Measurements from ENCODE around the gene TMPRSS11D. TPM values are rescaled to one million over a fixed set of nuclear protein-coding genes. Genes with fewer than 3 reads are reported as not detected.

The TMPRSS11D gene
- total and polyA plus RNA-seq, 2 of the 8 experiments (the other 6 are each of a cell fraction or from before 2014, with no cell fraction given), result not detected

DNA sequence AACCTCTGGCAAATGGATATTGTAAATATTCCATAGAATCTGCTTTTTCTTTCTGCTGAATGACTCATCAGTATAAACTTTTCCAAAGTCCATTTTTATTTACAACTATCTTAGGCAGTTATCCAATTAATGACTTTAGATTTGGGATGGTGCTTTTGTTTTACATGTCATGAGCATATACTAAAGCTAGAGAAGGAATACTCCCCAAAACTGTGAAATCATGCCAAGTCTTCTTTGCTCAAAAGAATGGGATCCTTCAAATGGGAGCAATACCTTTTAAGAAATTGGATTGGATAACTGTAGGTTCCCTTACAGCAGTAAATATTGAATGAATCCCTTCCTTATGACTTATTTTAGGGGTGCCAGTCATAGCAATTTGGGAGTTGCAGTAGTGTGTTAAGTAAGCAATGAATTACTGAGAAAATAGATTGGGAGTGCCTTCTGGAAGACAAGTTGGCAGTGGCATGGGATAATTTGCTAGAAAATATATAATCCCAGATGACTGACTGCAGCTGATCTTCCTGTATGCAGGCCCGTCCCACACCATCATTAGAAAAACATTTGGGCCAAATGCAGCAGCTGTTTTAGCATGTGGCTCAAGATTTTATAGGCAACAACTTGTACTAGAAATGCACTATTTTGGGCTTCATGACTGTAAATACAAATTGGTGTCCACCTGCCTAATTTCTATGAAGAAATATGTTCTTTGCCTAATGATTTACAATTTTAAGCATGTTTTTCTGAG, 2.8 kb downstream of the TMPRSS11D start:
- H2BK20ac ChIP-seq (ENCODE audit: low read length), result no peak overlapping the region
- H3K56ac ChIP-seq (replicated peaks; ENCODE audit: insufficient read length, low read depth, low read length), result no peak overlapping the region
- WGBS, 2 experiments (ENCODE audit: extremely low coverage in 1 of 2, insufficient coverage in 1 of 2, insufficient read length in 1 of 2, insufficient replicate concordance in 2 of 2, low coverage in 1 of 2, low lambda C conversion rate in 2 of 2, missing lambda C conversion rate in 1 of 2), result 93% methylated on average over 1 of the region's 1 CpG; no CpG with 5 or more reads in 1 of the 2 experiments
- H3K9ac ChIP-seq (replicated peaks in 1 of 4; ENCODE audit: extremely low read depth in 1 of 4, low read depth in 3 of 4, low read length in 3 of 4), result no peak overlapping the region
- H3K14ac ChIP-seq (ENCODE audit: insufficient read length), result no peak overlapping the region
- CTCF ChIA-PET (ENCODE audit: partially characterized antibody), result interaction anchor here (0.5 kb wide), 1 partner anchor 376 kb away, joined by 3 read pairs; no protein-coding TSS in a partner anchor
- H4K5ac ChIP-seq (ENCODE audit: insufficient read length, low read depth, low read length), result no peak overlapping the region
- H2BK15ac ChIP-seq (ENCODE audit: low read length), result no peak overlapping the region
- no peak for DNase-seq (ENCODE audit: low read depth in 1 of 2, low spot score in 2 of 2)
- no peak overlapping the region for H2AK5ac ChIP-seq (ENCODE audit: low read depth, low read length)
- no peaks in the 10 kb centered on the region for H3K79me2 ChIP-seq (ENCODE audit: control insufficient read depth in 1 of 2, insufficient read depth in 2 of 2, low read length in 2 of 2)
- H3K9me3 ChIP-seq (ENCODE audit: insufficient read depth in 2 of 2, low read depth in 1 of 2, low read length in 1 of 2), result no peaks in the 10 kb centered on the region
- H3K23me2 ChIP-seq (ENCODE audit: low read depth, low read length), result no peaks in the 10 kb centered on the region
- no peaks in the 10 kb centered on the region for H3K79me1 ChIP-seq (ENCODE audit: low read depth, low read length)
- H4K91ac ChIP-seq (replicated peaks; ENCODE audit: insufficient read length, low read length), result no peak overlapping the region
- peak overlapping the region; percentile 93; the same call in 1 of the 2 replicates for H2AFZ ChIP-seq (ENCODE audit: low read length)
- no peak overlapping the region for H2BK12ac ChIP-seq (ENCODE audit: low read depth, low read length)
- H3K36me3 ChIP-seq (ENCODE audit: control insufficient read depth in 2 of 4, insufficient read depth in 4 of 4, low read length in 3 of 4), result no peaks in the 10 kb centered on the region
- no peak overlapping the region for H2BK5ac ChIP-seq (ENCODE audit: low read depth, low read length)
- H3K4me3 ChIP-seq (ENCODE audit: extremely low read depth in 1 of 4, insufficient read depth in 2 of 4, low read depth in 3 of 4, low read length in 4 of 4), result no peak overlapping the region
- H3K27ac ChIP-seq (ENCODE audit: low read depth, low read length), result no peak overlapping the region
- H3K4me1 ChIP-seq (replicated peaks in 1 of 4; ENCODE audit: control insufficient read depth in 3 of 4, insufficient read depth in 4 of 4, low read length in 3 of 4), result peaks cover 0 to 2% (median 0%) of the 10 kb centered on the region in 4 experiments; a peak in 2 of 7 replicates
- H3K18ac ChIP-seq (ENCODE audit: extremely low read depth, low read length), result no peak overlapping the region
- H3K4ac ChIP-seq (replicated peaks; ENCODE audit: insufficient read length, low read depth, low read length), result no peak overlapping the region
- FAIRE-seq, result no peak
- no peak overlapping the region for H2BK120ac ChIP-seq (replicated peaks; ENCODE audit: low read depth, low read length)
- no peak overlapping the region for H3K4me2 ChIP-seq (ENCODE audit: insufficient read depth in 1 of 2, low read depth in 2 of 2, low read length in 2 of 2)
- no peak overlapping the region for H4K8ac ChIP-seq (ENCODE audit: extremely low read depth, insufficient read depth, low read length)
- no peaks in the 10 kb centered on the region for H3K27me3 ChIP-seq (replicated peaks in 1 of 4; ENCODE audit: control insufficient read depth in 3 of 4, extremely low read depth in 1 of 4, insufficient read depth in 3 of 4, low read length in 3 of 4)
- H3K23ac ChIP-seq (ENCODE audit: insufficient read length), result no peak overlapping the region
- no peaks in the 10 kb centered on the region for H4K20me1 ChIP-seq (replicated peaks in 1 of 2; ENCODE audit: control insufficient read depth in 1 of 2, insufficient read depth in 2 of 2, low read length in 2 of 2)
- POLR2A ChIA-PET (ENCODE audit: partially characterized antibody), result no interaction called here
- TF ChIP-seq, protein P1, sequence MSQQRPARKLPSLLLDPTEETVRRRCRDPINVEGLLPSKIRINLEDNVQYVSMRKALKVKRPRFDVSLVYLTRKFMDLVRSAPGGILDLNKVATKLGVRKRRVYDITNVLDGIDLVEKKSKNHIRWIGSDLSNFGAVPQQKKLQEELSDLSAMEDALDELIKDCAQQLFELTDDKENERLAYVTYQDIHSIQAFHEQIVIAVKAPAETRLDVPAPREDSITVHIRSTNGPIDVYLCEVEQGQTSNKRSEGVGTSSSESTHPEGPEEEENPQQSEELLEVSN (IDR thresholded peaks at IDR 0.05), result no peak
- no peak for TF ChIP-seq SRF (IDR thresholded peaks at IDR 0.05; ENCODE audit: low read depth, low read length)
- TF ChIP-seq TCF12 (IDR thresholded peaks at IDR 0.05; ENCODE audit: low read depth, low read length), result no peak
- TF ChIP-seq GABPA (IDR thresholded peaks at IDR 0.05; ENCODE audit: borderline replicate concordance, insufficient read depth, low read length), result no peak
- no peak for TF ChIP-seq EGR1 (IDR thresholded peaks at IDR 0.05; ENCODE audit: borderline replicate concordance, low read depth, low read length)
- no peak for TF ChIP-seq FOSL1 (IDR thresholded peaks at IDR 0.05; ENCODE audit: insufficient read depth, low read depth, low read length)
- no peak for TF ChIP-seq TAF1 (IDR thresholded peaks at IDR 0.05; ENCODE audit: low read depth, low read length)
- TF ChIP-seq SUZ12 (IDR thresholded peaks at IDR 0.05; ENCODE audit: low read length), result no peak
- TF ChIP-seq, protein P2, sequence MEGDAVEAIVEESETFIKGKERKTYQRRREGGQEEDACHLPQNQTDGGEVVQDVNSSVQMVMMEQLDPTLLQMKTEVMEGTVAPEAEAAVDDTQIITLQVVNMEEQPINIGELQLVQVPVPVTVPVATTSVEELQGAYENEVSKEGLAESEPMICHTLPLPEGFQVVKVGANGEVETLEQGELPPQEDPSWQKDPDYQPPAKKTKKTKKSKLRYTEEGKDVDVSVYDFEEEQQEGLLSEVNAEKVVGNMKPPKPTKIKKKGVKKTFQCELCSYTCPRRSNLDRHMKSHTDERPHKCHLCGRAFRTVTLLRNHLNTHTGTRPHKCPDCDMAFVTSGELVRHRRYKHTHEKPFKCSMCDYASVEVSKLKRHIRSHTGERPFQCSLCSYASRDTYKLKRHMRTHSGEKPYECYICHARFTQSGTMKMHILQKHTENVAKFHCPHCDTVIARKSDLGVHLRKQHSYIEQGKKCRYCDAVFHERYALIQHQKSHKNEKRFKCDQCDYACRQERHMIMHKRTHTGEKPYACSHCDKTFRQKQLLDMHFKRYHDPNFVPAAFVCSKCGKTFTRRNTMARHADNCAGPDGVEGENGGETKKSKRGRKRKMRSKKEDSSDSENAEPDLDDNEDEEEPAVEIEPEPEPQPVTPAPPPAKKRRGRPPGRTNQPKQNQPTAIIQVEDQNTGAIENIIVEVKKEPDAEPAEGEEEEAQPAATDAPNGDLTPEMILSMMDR (IDR thresholded peaks at IDR 0.05; ENCODE audit: control extremely low read depth in 1 of 3, insufficient read depth in 1 of 3, low read depth in 1 of 3, low read length in 3 of 3), result no peak
- no peak for TF ChIP-seq SIRT6 (IDR thresholded peaks at IDR 0.05; ENCODE audit: low read length)
